ENCODE measurements around the gene COA6. TPM values are rescaled to one million over a fixed set of nuclear protein-coding genes. Genes with fewer than 3 reads are reported as not detected.

COA6 gene
- total RNA-seq, 1 donor from 2014 or later, result 2.9 TPM

GRCh38 chr1:234412830-234413229 lies 39.6 kb downstream of the COA6 start:
- no peak for DNase-seq (ENCODE audit: low spot score)

- DNase-seq (ENCODE audit: low spot score), result no peak
Observed at GRCh38 chr1:234413485-234413884, 40.2 kb downstream of the COA6 start.

DNA sequence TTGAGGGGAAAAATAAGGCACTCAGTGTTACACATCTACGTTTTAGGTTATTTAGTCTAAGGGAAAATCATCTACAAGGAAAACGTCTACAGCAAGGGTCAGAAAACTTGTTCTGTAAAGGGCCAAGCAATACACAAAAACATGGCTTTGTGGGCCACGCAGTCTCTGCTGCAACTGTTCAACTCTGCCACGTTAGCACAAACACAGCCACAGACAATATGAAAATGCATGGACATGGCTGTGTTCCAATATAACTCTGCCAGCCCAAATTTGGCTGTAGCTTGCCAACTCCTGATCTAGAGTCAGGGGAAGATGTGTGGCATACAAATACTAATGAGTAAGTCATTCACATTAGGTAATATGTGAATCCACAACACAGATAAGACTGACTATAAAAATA lies 40.7 kb downstream of the COA6 start:
- DNase-seq (ENCODE audit: low spot score), result no peak

DNA sequence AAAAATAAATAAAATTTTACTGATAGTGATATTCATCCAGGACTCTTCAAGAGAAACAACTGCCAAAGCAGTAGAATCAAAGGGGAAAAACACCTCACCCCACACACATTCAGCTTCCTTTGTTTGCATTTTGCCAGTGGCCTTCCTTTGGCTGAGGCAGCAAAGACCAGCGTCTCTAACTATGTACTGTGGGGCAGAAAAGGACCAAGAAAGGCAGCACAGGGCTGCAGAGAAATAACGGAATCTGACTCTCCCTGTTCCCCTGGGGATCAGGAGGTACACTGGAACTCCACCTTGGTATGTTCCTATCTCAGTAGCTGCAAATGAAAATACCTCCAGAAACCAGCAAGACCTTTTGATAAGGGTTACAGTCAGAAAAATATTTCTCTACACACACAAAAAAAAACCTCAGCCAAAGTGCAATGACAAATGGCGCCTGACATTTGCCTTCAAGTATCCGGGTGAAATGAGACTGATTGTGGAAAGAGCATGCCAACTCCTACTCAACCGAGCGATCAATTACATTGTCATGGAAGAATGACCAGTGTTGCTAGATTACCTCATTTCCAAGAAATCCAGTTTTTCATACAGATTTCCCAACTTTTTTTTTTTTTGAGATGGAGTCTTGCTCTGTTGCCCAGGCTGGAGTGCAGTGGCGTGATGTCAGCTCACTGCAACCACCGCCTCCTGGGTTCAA lies 54.8 kb downstream of the COA6 start:
- no peak for DNase-seq (ENCODE audit: low spot score)

GRCh38 chr1:234429434-234429806 lies 56.2 kb downstream of the COA6 start:
- no peak for DNase-seq (ENCODE audit: low spot score)

DNA sequence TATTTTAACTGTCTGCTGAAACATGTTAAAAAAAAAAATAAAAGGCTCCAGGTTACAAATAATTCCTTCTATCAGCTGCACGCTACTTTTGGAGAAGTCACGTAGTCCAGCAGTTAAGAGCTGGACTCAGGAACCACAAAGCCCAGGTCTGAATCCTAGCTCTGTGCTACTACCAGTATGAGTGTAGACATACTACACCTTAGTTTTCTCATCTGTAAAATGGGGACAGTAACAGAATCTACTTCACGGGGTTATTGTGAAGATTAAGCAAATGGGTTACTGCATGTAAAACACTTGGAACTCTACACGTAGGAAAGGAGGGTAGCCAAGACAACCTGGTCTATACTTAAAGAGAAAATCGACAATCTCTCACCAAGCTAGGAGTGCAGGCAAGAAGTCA lies 57.4 kb downstream of the COA6 start:
- DNase-seq (ENCODE audit: low spot score), result no peak

GRCh38 chr1:234431255-234431654 lies 58.0 kb downstream of the COA6 start:
- no peak for DNase-seq (ENCODE audit: low spot score)

DNA sequence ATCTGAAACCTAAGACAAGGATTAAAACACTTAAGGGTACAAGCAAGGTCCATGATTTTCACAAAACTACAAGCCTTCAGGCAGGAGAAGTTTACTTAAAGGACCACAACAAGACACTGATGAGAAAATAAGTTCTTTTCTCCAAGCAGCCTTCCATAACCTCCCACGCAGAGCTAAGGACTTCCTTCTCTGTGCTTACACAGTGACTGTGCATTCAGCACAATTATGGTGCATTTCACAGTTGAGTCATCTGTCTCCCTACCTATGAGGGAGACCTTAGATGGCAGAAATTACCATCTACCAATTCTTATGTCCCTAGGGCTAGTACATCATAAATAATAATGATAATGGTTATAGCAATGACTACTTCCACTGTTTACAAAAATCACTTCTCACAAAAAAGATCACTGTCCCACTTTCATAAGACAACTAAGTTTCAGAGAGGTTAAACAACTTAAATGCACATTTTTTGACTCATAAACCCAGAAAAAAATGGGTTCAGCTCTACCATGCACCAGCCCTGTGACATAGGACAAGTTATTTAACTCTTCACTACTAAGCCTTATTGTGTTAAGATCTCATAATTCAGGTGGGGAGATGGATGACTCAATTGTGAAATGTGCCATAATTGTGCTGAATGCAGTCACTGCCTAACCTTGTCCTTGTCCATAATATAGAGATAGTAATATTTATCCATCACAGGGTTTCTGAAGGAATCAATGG lies 60.5 kb downstream of the COA6 start:
- DNase-seq (ENCODE audit: low spot score), result no peak

Other genes starting within 250 kb of the COA6 start
- gene TARBP1, start 105.7 kb downstream of the COA6 start, total RNA-seq (ENCODE audit: insufficient read depth, low replicate concordance), result 22.9 TPM
- gene IRF2BP2, start 236.7 kb downstream of the COA6 start, total RNA-seq (ENCODE audit: insufficient read depth, low replicate concordance), result 63.8 TPM